Embryonic facial prominence (tissue), 1 donor: ENCODE measurements around the gene CORO2B.

Experiments used
- DNase-seq: peaks from one replicate; pipeline ENCODE4 v3.0.0-alpha.2; 2016; ENCODE audit errors: extremely low spot score

CORO2B gene

GRCh38 chr15:68770216-68770615 is 191.4 kb downstream of the CORO2B start:
- DNase-seq: no peak

GRCh38 chr15:68773036-68773435 is 194.2 kb downstream of the CORO2B start:
- DNase-seq: no peak

GRCh38 chr15:68774120-68774519 is 195.3 kb downstream of the CORO2B start:
- no peak for DNase-seq

GRCh38 chr15:68774521-68775235 is 195.9 kb downstream of the CORO2B start:
- DNase-seq: no peak

- DNase-seq: no peak
Observed at GRCh38 chr15:68775236-68775577, 196.4 kb downstream of the CORO2B start.

GRCh38 chr15:68775671-68776476 is 197.1 kb downstream of the CORO2B start:
- DNase-seq: no peak

- DNase-seq: no peak
Observed at GRCh38 chr15:68776477-68777270, 197.9 kb downstream of the CORO2B start.
